ENCODE measurements around the gene LRP1.
A peak's percentile ranks its signal among the peaks of the same experiment; 100 is the strongest.

LRP1 gene

GRCh38 chr12:57212701-57213057, 84.4 kb downstream of the LRP1 start:
- CTCF ChIA-PET, result interaction anchor here (0.8 to 8.4 kb wide), 5 partner anchors 14 to 31 kb away, joined by 3 to 236 read pairs (median 7); partner anchors contain the start of genes SHMT2 and STAC3
- 93% methylated on average over 4 of the region's 7 CpGs for WGBS (ENCODE audit: insufficient coverage)

GRCh38 chr12:57213058-57213715, 84.9 kb downstream of the LRP1 start:
- no peaks in the 10 kb centered on the region for H3K36me3 ChIP-seq (ENCODE audit: control insufficient read depth in 4 of 4, insufficient read depth in 4 of 4, low read length in 3 of 4)
- H3K9me3 ChIP-seq (ENCODE audit: control extremely low read depth in 1 of 5, control insufficient read depth in 4 of 5, insufficient read depth in 2 of 5, low read depth in 1 of 5, low read length in 4 of 5), result no peaks in the 10 kb centered on the region
- POLR2A ChIA-PET, result interaction anchor here (0.6 kb wide), 1 partner anchor 35 kb away, joined by 3 read pairs; no protein-coding TSS in a partner anchor
- DNase-seq, result peak; percentile 84 to 89 (median 87)
- H3K4me3 ChIP-seq (ENCODE audit: control insufficient read depth in 1 of 7, extremely low read depth in 1 of 7, insufficient read depth in 4 of 7, low read depth in 2 of 7, low read length in 6 of 7), result no peak overlapping the region
- 0% methylated on average over 8 of the region's 16 CpGs for WGBS (ENCODE audit: insufficient coverage)
- peaks cover 0 to 20% (median 13%) of the 10 kb centered on the region in 4 experiments for H3K4me1 ChIP-seq (ENCODE audit: control extremely low read depth in 1 of 4, control insufficient read depth in 4 of 4, insufficient read depth in 4 of 4, low read length in 3 of 4)
- no peak overlapping the region for H3K27ac ChIP-seq (ENCODE audit: insufficient read depth in 1 of 2, low read depth in 1 of 2, low read length in 2 of 2, poor library complexity in 1 of 2, severe bottlenecking in 2 of 2)
- CTCF ChIA-PET, result interaction anchor here (0.6 to 8.4 kb wide), 14 partner anchors 14 to 166 kb away, joined by 3 to 236 read pairs (median 4); partner anchors contain the start of genes SHMT2 and STAC3
- H3K27me3 ChIP-seq (replicated peaks in 2 of 5; ENCODE audit: control insufficient read depth in 4 of 5, insufficient read depth in 5 of 5, low read length in 4 of 5), result peaks cover 9 to 47% (median 35%) of the 10 kb centered on the region in 5 experiments

More at GRCh38 chr12:57212701-57213057, 84.4 kb downstream of the LRP1 start:
- H3K9me3 ChIP-seq (ENCODE audit: control extremely low read depth in 1 of 5, control insufficient read depth in 4 of 5, insufficient read depth in 2 of 5, low read depth in 1 of 5, low read length in 4 of 5), result no peaks in the 10 kb centered on the region
- H3K4me1 ChIP-seq (ENCODE audit: control extremely low read depth in 1 of 4, control insufficient read depth in 4 of 4, insufficient read depth in 4 of 4, low read length in 3 of 4), result peaks cover 0 to 20% (median 13%) of the 10 kb centered on the region in 4 experiments
- DNase-seq, result no peak
- no peaks in the 10 kb centered on the region for H3K36me3 ChIP-seq (ENCODE audit: control insufficient read depth in 4 of 4, insufficient read depth in 4 of 4, low read length in 3 of 4)
- no peak overlapping the region for H3K4me3 ChIP-seq (ENCODE audit: control insufficient read depth in 1 of 7, extremely low read depth in 1 of 7, insufficient read depth in 4 of 7, low read depth in 2 of 7, low read length in 6 of 7)
- POLR2A ChIA-PET, result interaction anchor here (0.6 kb wide), 1 partner anchor 35 kb away, joined by 3 read pairs; no protein-coding TSS in a partner anchor
- H3K27ac ChIP-seq (ENCODE audit: insufficient read depth in 1 of 2, low read depth in 1 of 2, low read length in 2 of 2, poor library complexity in 1 of 2, severe bottlenecking in 2 of 2), result no peak overlapping the region
- H3K27me3 ChIP-seq (replicated peaks in 2 of 5; ENCODE audit: control insufficient read depth in 4 of 5, insufficient read depth in 5 of 5, low read length in 4 of 5), result peaks cover 9 to 42% (median 32%) of the 10 kb centered on the region in 5 experiments

- ChIA-PET POLR2A (no interaction called here), CTCF (interaction anchor here (0.6 to 8.4 kb wide), 18 partner anchors 14 to 239 kb away, joined by 3 to 236 read pairs (median 4); partner anchors contain the start of genes SHMT2 and STAC3)
- Histone ChIP-seq H3K4me3 (ENCODE audit: control insufficient read depth in 1 of 7, extremely low read depth in 1 of 7, insufficient read depth in 4 of 7, low read depth in 2 of 7, low read length in 6 of 7) (no peak overlapping the region), H3K9me3 (ENCODE audit: control extremely low read depth in 1 of 5, control insufficient read depth in 4 of 5, insufficient read depth in 2 of 5, low read depth in 1 of 5, low read length in 4 of 5) (no peaks in the 10 kb centered on the region), H3K36me3 (ENCODE audit: control insufficient read depth in 4 of 4, insufficient read depth in 4 of 4, low read length in 3 of 4) (no peaks in the 10 kb centered on the region), H3K27me3 (replicated peaks in 2 of 5; ENCODE audit: control insufficient read depth in 4 of 5, insufficient read depth in 5 of 5, low read length in 4 of 5) (peaks cover 9 to 54% (median 41%) of the 10 kb centered on the region in 5 experiments), H3K4me1 (ENCODE audit: control extremely low read depth in 1 of 4, control insufficient read depth in 4 of 4, insufficient read depth in 4 of 4, low read length in 3 of 4) (peaks cover 0 to 20% (median 13%) of the 10 kb centered on the region in 4 experiments), H3K27ac (ENCODE audit: insufficient read depth in 1 of 2, low read depth in 1 of 2, low read length in 2 of 2, poor library complexity in 1 of 2, severe bottlenecking in 2 of 2) (no peak overlapping the region)
- DNase-seq, result no peak
- WGBS (ENCODE audit: insufficient coverage), result 55% methylated on average over 4 of the region's 4 CpGs
Measured at GRCh38 chr12:57213763-57214397, 85.6 kb downstream of the LRP1 start.

GRCh38 chr12:57214398-57214781, 86.1 kb downstream of the LRP1 start:
- ChIA-PET POLR2A (no interaction called here), CTCF (interaction anchor here (0.7 to 8.4 kb wide), 16 partner anchors 14 to 238 kb away, joined by 3 to 236 read pairs (median 5); partner anchors contain the start of genes SHMT2 and STAC3)
- WGBS (ENCODE audit: insufficient coverage), result 4% methylated on average over 12 of the region's 14 CpGs
- Histone ChIP-seq H3K9me3 (ENCODE audit: control extremely low read depth in 1 of 5, control insufficient read depth in 4 of 5, insufficient read depth in 2 of 5, low read depth in 1 of 5, low read length in 4 of 5) (no peaks in the 10 kb centered on the region), H3K27me3 (replicated peaks in 2 of 5; ENCODE audit: control insufficient read depth in 4 of 5, insufficient read depth in 5 of 5, low read length in 4 of 5) (peaks cover 9 to 59% (median 44%) of the 10 kb centered on the region in 5 experiments), H3K4me1 (ENCODE audit: control extremely low read depth in 1 of 4, control insufficient read depth in 4 of 4, insufficient read depth in 4 of 4, low read length in 3 of 4) (peaks cover 0 to 20% (median 13%) of the 10 kb centered on the region in 4 experiments), H3K27ac (ENCODE audit: insufficient read depth in 1 of 2, low read depth in 1 of 2, low read length in 2 of 2, poor library complexity in 1 of 2, severe bottlenecking in 2 of 2) (no peak overlapping the region), H3K4me3 (ENCODE audit: control insufficient read depth in 1 of 7, extremely low read depth in 1 of 7, insufficient read depth in 4 of 7, low read depth in 2 of 7, low read length in 6 of 7) (no peak overlapping the region), H3K36me3 (ENCODE audit: control insufficient read depth in 4 of 4, insufficient read depth in 4 of 4, low read length in 3 of 4) (no peaks in the 10 kb centered on the region)
- DNase-seq, result peak; percentile 60 to 81 (median 74)

- POLR2A ChIA-PET, result interaction anchor here (1.1 kb wide), 1 partner anchor 28 kb away, joined by 3 read pairs; no protein-coding TSS in a partner anchor
- DNase-seq, result no peak
- no peaks in the 10 kb centered on the region for H3K9me3 ChIP-seq (ENCODE audit: control extremely low read depth in 1 of 5, control insufficient read depth in 4 of 5, insufficient read depth in 2 of 5, low read depth in 1 of 5, low read length in 4 of 5)
- peaks cover 0 to 22% (median 13%) of the 10 kb centered on the region in 4 experiments for H3K4me1 ChIP-seq (ENCODE audit: control extremely low read depth in 1 of 4, control insufficient read depth in 4 of 4, insufficient read depth in 4 of 4, low read length in 3 of 4)
- peaks cover 9 to 66% (median 49%) of the 10 kb centered on the region in 5 experiments for H3K27me3 ChIP-seq (replicated peaks in 2 of 5; ENCODE audit: control insufficient read depth in 4 of 5, insufficient read depth in 5 of 5, low read length in 4 of 5)
- no peaks in the 10 kb centered on the region for H3K36me3 ChIP-seq (ENCODE audit: control insufficient read depth in 4 of 4, insufficient read depth in 4 of 4, low read length in 3 of 4)
- CTCF ChIA-PET, result interaction anchor here (0.7 to 8.4 kb wide), 9 partner anchors 13 to 237 kb away, joined by 3 to 236 read pairs (median 5); partner anchors contain the start of genes SHMT2 and STAC3
- H3K4me3 ChIP-seq (ENCODE audit: control insufficient read depth in 1 of 7, extremely low read depth in 1 of 7, insufficient read depth in 4 of 7, low read depth in 2 of 7, low read length in 6 of 7), result no peak overlapping the region
- 43% methylated on average over 9 of the region's 11 CpGs for WGBS (ENCODE audit: insufficient coverage)
- no peak overlapping the region for H3K27ac ChIP-seq (ENCODE audit: insufficient read depth in 1 of 2, low read depth in 1 of 2, low read length in 2 of 2, poor library complexity in 1 of 2, severe bottlenecking in 2 of 2)
Measured at GRCh38 chr12:57215065-57215464, 86.8 kb downstream of the LRP1 start.

- Histone ChIP-seq H3K27ac (ENCODE audit: insufficient read depth in 1 of 2, low read depth in 1 of 2, low read length in 2 of 2, poor library complexity in 1 of 2, severe bottlenecking in 2 of 2) (no peak overlapping the region), H3K4me3 (ENCODE audit: control insufficient read depth in 1 of 7, extremely low read depth in 1 of 7, insufficient read depth in 4 of 7, low read depth in 2 of 7, low read length in 6 of 7) (no peak overlapping the region), H3K4me1 (ENCODE audit: control extremely low read depth in 1 of 4, control insufficient read depth in 4 of 4, insufficient read depth in 4 of 4, low read length in 3 of 4) (peaks cover 0 to 22% (median 13%) of the 10 kb centered on the region in 4 experiments), H3K9me3 (ENCODE audit: control extremely low read depth in 1 of 5, control insufficient read depth in 4 of 5, insufficient read depth in 2 of 5, low read depth in 1 of 5, low read length in 4 of 5) (no peaks in the 10 kb centered on the region), H3K27me3 (replicated peaks in 2 of 5; ENCODE audit: control insufficient read depth in 4 of 5, insufficient read depth in 5 of 5, low read length in 4 of 5) (peaks cover 9 to 72% (median 51%) of the 10 kb centered on the region in 5 experiments), H3K36me3 (ENCODE audit: control insufficient read depth in 4 of 4, insufficient read depth in 4 of 4, low read length in 3 of 4) (no peaks in the 10 kb centered on the region)
- DNase-seq, result peak in 1 of 3 donors; percentile 48
- WGBS (ENCODE audit: insufficient coverage), result 6% methylated on average over 7 of the region's 7 CpGs
- ChIA-PET CTCF (interaction anchor here (6.7 to 8.4 kb wide), 2 partner anchors 13 to 28 kb away, joined by 170 to 236 read pairs; partner anchors contain the start of genes SHMT2 and STAC3), POLR2A (interaction anchor here (1.1 kb wide), 1 partner anchor 27 kb away, joined by 3 read pairs; no protein-coding TSS in a partner anchor)
Measured at GRCh38 chr12:57215668-57216013, 87.4 kb downstream of the LRP1 start.
